Measurements from ENCODE around the gene MYMK.

- TF ChIP-seq GLIS3 (CRISPR knock-in tag; IDR thresholded peaks at IDR 0.05) (no peak), ZC3H10 (CRISPR knock-in tag; IDR thresholded peaks at IDR 0.05) (no peak), POU6F1 (CRISPR knock-in tag; IDR thresholded peaks at IDR 0.05; ENCODE audit: borderline replicate concordance, low read depth) (no peak), ZFP30 (CRISPR knock-in tag; IDR thresholded peaks at IDR 0.05) (no peak), PATZ1 (CRISPR knock-in tag; IDR thresholded peaks at IDR 0.05; ENCODE audit: borderline replicate concordance) (no peak), RARB (CRISPR knock-in tag; IDR thresholded peaks at IDR 0.05) (no peak), CREB5 (CRISPR knock-in tag; IDR thresholded peaks at IDR 0.05; ENCODE audit: low read depth) (no peak), ZFP3 (CRISPR knock-in tag; IDR thresholded peaks at IDR 0.05) (no peak), ESRRG (CRISPR knock-in tag; IDR thresholded peaks at IDR 0.05) (no peak), ARNTL (CRISPR knock-in tag; IDR thresholded peaks at IDR 0.05; ENCODE audit: borderline replicate concordance, low read depth) (no peak), ZNF70 (CRISPR knock-in tag; IDR thresholded peaks at IDR 0.05) (no peak), SNAI2 (CRISPR knock-in tag; IDR thresholded peaks at IDR 0.05) (no peak), PPARA (CRISPR knock-in tag; IDR thresholded peaks at IDR 0.05; ENCODE audit: borderline replicate concordance) (no peak), TOX (CRISPR knock-in tag; IDR thresholded peaks at IDR 0.05; ENCODE audit: borderline replicate concordance) (no peak)
Measured at GRCh38 chr9:133552236-133552635, 27.5 kb upstream of the MYMK start.

Data from SK-N-SH treated with all-trans-retinoic acid at 6 μM for 48 hours (cell line).